PC-3 (cell line): ENCODE measurements around the gene TAGLN2. TPM values are rescaled to one million over a fixed set of nuclear protein-coding genes. Genes with fewer than 3 reads are reported as not detected.

Source experiments
- ATAC-seq: fragments of 200-7000 bp; cut with Tn5 transposase; 2 replicates; pipeline ENCODE4 v1.9.1; 2020; ENCODE audit warnings: mild to moderate bottlenecking, moderate library complexity
- BruUV-seq: library from RNA; stranded (reverse); fragments of 400-500 nt; replicated peaks from 2 replicates; lab custom pipeline; 2021; lab: Mats Ljungman, UMichigan
- CTCF ChIA-PET: fragments of 300-600 bp; sonication (Branson Sonifier 250); formaldehyde crosslinking; loops from one replicate; lab custom pipeline; 2022; ENCODE audit warnings: antibody characterized with exemption; lab: Charles Lee
- POLR2A ChIA-PET: fragments of 300-600 bp; sonication (Branson Sonifier 250); formaldehyde crosslinking; loops from one replicate; lab custom pipeline; 2022; ENCODE audit warnings: antibody characterized with exemption; ENCODE audit not compliant: unreplicated experiment; lab: Charles Lee
- DNase-seq: peaks from one replicate; pipeline ENCODE4 v3.0.0-alpha.2; 2015
- H2AFZ ChIP-seq: fragments of 300-600 bp; sonication (generic); 2 replicates; pipeline ENCODE4 v1.6.0; 2016; ENCODE audit warnings: antibody characterized with exemption, low read length
- H3F3A ChIP-seq: fragments of 300-600 bp; sonication (generic); one replicate; pipeline ENCODE4 v1.6.0; 2017; ENCODE audit warnings: antibody characterized with exemption, low read length, control low read depth, mild to moderate bottlenecking; ENCODE audit not compliant: unreplicated experiment
- H3K27ac ChIP-seq: fragments of 300-600 bp; sonication (generic); 2 replicates; pipeline ENCODE4 v1.5.1; 2016; ENCODE audit warnings: mild to moderate bottlenecking, low read length
- H3K27me3 ChIP-seq: fragments of 300-600 bp; sonication (generic); 2 replicates; pipeline ENCODE4 v1.6.1; 2016; ENCODE audit warnings: low read length, mixed read lengths
- H3K36me3 ChIP-seq: fragments of 300-600 bp; sonication (generic); 2 replicates; pipeline ENCODE4 v1.6.1; 2016; ENCODE audit warnings: low read depth, mixed run types, low read length, mixed read lengths
- H3K4me1 ChIP-seq: fragments of 300-600 bp; sonication (generic); 2 replicates; pipeline ENCODE4 v1.5.1; 2016; ENCODE audit warnings: low read length; ENCODE audit not compliant: insufficient read depth
- H3K4me2 ChIP-seq: fragments of 300-600 bp; sonication (generic); 2 replicates; pipeline ENCODE4 v1.6.0; 2016; ENCODE audit warnings: low read length
- H3K4me3 ChIP-seq: fragments of 300-600 bp; sonication (generic); 2 replicates; pipeline ENCODE4 v1.5.1; 2016; ENCODE audit warnings: mild to moderate bottlenecking, low read length, mixed read lengths
- H3K79me2 ChIP-seq: fragments of 300-600 bp; sonication (generic); 2 replicates; pipeline ENCODE4 v1.6.1; 2017; ENCODE audit warnings: low read length, mixed read lengths
- H3K9ac ChIP-seq: fragments of 300-600 bp; sonication (generic); 2 replicates; pipeline ENCODE4 v1.6.0; 2016; ENCODE audit warnings: mild to moderate bottlenecking, low read length
- H3K9me2 ChIP-seq: fragments of 300-600 bp; sonication (generic); replicated peaks from 2 replicates; pipeline ENCODE4 v1.6.1; 2016; ENCODE audit warnings: mixed run types, low read length, mixed read lengths
- H3K9me3 ChIP-seq: fragments of 300-600 bp; sonication (generic); 2 replicates; pipeline ENCODE4 v1.6.1; 2016; ENCODE audit warnings: low read length, mixed read lengths
- H4K20me1 ChIP-seq: fragments of 300-600 bp; sonication (generic); 2 replicates; pipeline ENCODE4 v1.6.1; 2016; ENCODE audit warnings: low read length, mixed read lengths
- CTCF ChIP-seq: fragments of 300-600 bp; sonication (generic); conservative IDR thresholded peaks from 2 replicates; pipeline ENCODE4 v1.5.1; 2017; ENCODE audit warnings: antibody characterized with exemption, low read depth, mild to moderate bottlenecking, low read length
- EZH2 ChIP-seq: fragments of 300-600 bp; sonication (generic); IDR thresholded peaks from one replicate; pipeline ENCODE4 v1.6.1; 2017; ENCODE audit warnings: antibody characterized with exemption, mild to moderate bottlenecking, low read length; ENCODE audit not compliant: unreplicated experiment
- EZH2phosphoT487 ChIP-seq: fragments of 300-600 bp; sonication (generic); IDR thresholded peaks from 2 replicates; pipeline ENCODE4 v1.6.1; 2018; ENCODE audit warnings: mild to moderate bottlenecking, antibody characterized with exemption, low read length, borderline replicate concordance
- intact Hi-C: fragments of 100-400 bp; cut with micrococcal nuclease; formaldehyde crosslinking; loops from 2 replicates; pipeline ENCODE4 v1.9.0; 2023
- total RNA-seq: library from RNA; depleted of rRNA; stranded (reverse); fragments of >200 nt; gene quantifications from 2 replicates; pipeline ENCODE4 v1.2.3, GENCODE V29; 2014

The TAGLN2 gene
- total RNA-seq, 1 experiment from 2014 or later: 1,584 TPM

- Histone ChIP-seq H3K4me2 (peak overlapping the region; percentile 94), H3K9me2 (no peaks in the 10 kb centered on the region), H3K79me2 (peaks cover 23% of the 10 kb centered on the region), H3K9me3 (no peaks in the 10 kb centered on the region), H3K4me1 (peaks cover 40% of the 10 kb centered on the region), H4K20me1 (no peaks in the 10 kb centered on the region), H3K27ac (peak overlapping the region; percentile 83), H3K4me3 (peak overlapping the region; percentile 84), H3K27me3 (no peaks in the 10 kb centered on the region), H3F3A (no peaks in the 10 kb centered on the region), H2AFZ (peak overlapping the region; percentile 76), H3K9ac (peak overlapping the region; percentile 78), H3K36me3 (no peaks in the 10 kb centered on the region)
- ATAC-seq (no peak), DNase-seq (no peak)
- ChIA-PET POLR2A (no interaction called here), CTCF (interaction anchor here (0.7 to 2.2 kb wide), 4 partner anchors 52 to 63 kb away, joined by 3 to 14 read pairs (median 8); no protein-coding TSS in a partner anchor)
- TF ChIP-seq EZH2phosphoT487: no peak
- no peak for TF ChIP-seq EZH2
- TF ChIP-seq CTCF: no peak
- no TSS peak for BruUV-seq
- intact Hi-C loops: loop anchor here (1.0 to 2.0 kb wide), 4 partner anchors 9 to 146 kb away; partner anchors contain the start of gene TAGLN2
Measured at GRCh38 chr1:159944623-159945455, 19.5 kb upstream of the TAGLN2 start.

- H3K4me1 ChIP-seq: peaks cover 32% of the 10 kb centered on the region
- peaks cover 23% of the 10 kb centered on the region for H3K79me2 ChIP-seq
- no TSS peak for BruUV-seq
- CTCF ChIA-PET: interaction anchor here (0.7 to 1.1 kb wide), 2 partner anchors 62 to 64 kb away, joined by 3 to 6 read pairs; no protein-coding TSS in a partner anchor
- no peaks in the 10 kb centered on the region for H3K9me2 ChIP-seq
- no peak overlapping the region for H3K9ac ChIP-seq
- intact Hi-C loops: loop anchor here (2.0 kb wide), 2 partner anchors 19 to 145 kb away; partner anchors contain the start of gene TAGLN2
- H3F3A ChIP-seq: no peaks in the 10 kb centered on the region
- no peaks in the 10 kb centered on the region for H3K27me3 ChIP-seq
- peak overlapping the region; percentile 84 for H3K4me3 ChIP-seq
- no peaks in the 10 kb centered on the region for H3K9me3 ChIP-seq
- POLR2A ChIA-PET: no interaction called here
- H3K4me2 ChIP-seq: peak overlapping the region; percentile 94
- no peak for ATAC-seq
- DNase-seq: no peak
- no peaks in the 10 kb centered on the region for H4K20me1 ChIP-seq
- no peak overlapping the region for H2AFZ ChIP-seq
- no peak for TF ChIP-seq EZH2
- TF ChIP-seq CTCF: no peak
- TF ChIP-seq EZH2phosphoT487: no peak
- no peaks in the 10 kb centered on the region for H3K36me3 ChIP-seq
- H3K27ac ChIP-seq: no peak overlapping the region
Measured at GRCh38 chr1:159943908-159944622, 18.8 kb upstream of the TAGLN2 start.
